ENCODE results near the gene RBL2.
"Not testable (repeated sequence)": the region's sequence is repeated elsewhere in the genome, so short reads cannot be mapped to it uniquely, and the experiment has no call there.

The RBL2 gene

DNA sequence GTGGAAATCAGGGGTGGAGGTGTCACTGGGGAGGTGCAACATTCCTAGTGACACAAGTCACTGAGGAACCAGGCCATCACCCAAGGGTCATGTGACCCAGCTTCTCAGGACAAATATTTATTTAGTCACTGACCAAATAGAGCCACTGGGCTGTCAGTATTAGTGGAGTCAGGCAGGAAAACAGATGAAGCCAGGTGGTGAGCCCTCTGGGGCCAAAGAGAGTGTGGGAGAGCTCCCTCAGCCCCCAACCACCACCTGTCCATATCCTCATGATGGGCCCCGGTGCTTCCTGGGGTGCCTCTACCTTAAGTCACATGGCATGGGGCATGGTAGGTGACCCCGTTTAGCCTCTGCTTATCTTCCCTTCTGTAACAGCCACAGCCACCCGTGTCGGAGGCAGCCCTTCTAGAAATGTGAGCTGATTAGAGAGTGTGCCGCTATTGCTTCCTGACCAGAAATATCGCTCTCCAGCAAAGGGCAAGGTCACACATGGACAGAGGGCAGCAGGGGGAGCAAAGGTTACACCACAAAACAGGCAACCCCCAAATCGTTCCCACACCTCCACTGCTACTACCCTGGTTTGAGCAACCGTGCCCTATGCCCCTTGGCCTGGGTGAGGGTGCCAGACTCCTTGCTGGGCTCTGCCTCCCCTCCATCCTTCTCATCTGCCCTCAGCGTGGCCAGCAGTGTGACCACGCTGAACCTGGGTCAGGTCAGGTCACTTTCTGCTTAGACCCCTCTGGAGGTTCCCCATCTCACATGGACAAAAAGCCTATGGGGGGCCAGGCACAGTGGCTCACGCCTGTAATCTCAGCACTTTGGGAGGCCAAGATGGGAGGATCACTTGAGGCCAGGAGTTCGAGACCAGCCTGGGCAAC is 77.4 kb downstream of the RBL2 start:
- Histone ChIP-seq H3F3A (ENCODE audit: low read depth) (no peaks in the 10 kb centered on the region), H3K9me3 (ENCODE audit: insufficient read depth, low read depth, low read length) (no peaks in the 10 kb centered on the region; the same call in 1 of the 2 replicates), H3K27me3 (ENCODE audit: insufficient read depth, low read length, poor library complexity, severe bottlenecking) (peaks cover 18% of the 10 kb centered on the region), H2AFZ (ENCODE audit: low read length) (no peak overlapping the region), H3K9ac (ENCODE audit: low read depth, low read length, poor library complexity, severe bottlenecking) (no peak overlapping the region), H3K4me2 (ENCODE audit: low read depth, low read length, poor library complexity, severe bottlenecking) (no peak overlapping the region), H3K4me3 (ENCODE audit: low read length, poor library complexity, severe bottlenecking) (no peak overlapping the region), H3K36me3 (ENCODE audit: insufficient read depth, low read length) (no peaks in the 10 kb centered on the region), H4K20me1 (ENCODE audit: insufficient read depth, low read length, poor library complexity, severe bottlenecking) (no peaks in the 10 kb centered on the region), H3K9me2 (replicated peaks; ENCODE audit: low read depth, low read length) (no peaks in the 10 kb centered on the region), H3K79me2 (ENCODE audit: insufficient read depth, low read length) (no peaks in the 10 kb centered on the region), H3K4me1 (ENCODE audit: insufficient read depth, low read length, poor library complexity, severe bottlenecking) (no peaks in the 10 kb centered on the region)
- TF ChIP-seq, protein P1, sequence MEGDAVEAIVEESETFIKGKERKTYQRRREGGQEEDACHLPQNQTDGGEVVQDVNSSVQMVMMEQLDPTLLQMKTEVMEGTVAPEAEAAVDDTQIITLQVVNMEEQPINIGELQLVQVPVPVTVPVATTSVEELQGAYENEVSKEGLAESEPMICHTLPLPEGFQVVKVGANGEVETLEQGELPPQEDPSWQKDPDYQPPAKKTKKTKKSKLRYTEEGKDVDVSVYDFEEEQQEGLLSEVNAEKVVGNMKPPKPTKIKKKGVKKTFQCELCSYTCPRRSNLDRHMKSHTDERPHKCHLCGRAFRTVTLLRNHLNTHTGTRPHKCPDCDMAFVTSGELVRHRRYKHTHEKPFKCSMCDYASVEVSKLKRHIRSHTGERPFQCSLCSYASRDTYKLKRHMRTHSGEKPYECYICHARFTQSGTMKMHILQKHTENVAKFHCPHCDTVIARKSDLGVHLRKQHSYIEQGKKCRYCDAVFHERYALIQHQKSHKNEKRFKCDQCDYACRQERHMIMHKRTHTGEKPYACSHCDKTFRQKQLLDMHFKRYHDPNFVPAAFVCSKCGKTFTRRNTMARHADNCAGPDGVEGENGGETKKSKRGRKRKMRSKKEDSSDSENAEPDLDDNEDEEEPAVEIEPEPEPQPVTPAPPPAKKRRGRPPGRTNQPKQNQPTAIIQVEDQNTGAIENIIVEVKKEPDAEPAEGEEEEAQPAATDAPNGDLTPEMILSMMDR (conservative IDR thresholded peaks at IDR 0.05; ENCODE audit: low read length) = no peak
- TF ChIP-seq EZH2phosphoT487 (IDR thresholded peaks at IDR 0.05; ENCODE audit: borderline replicate concordance) = no peak

DNA sequence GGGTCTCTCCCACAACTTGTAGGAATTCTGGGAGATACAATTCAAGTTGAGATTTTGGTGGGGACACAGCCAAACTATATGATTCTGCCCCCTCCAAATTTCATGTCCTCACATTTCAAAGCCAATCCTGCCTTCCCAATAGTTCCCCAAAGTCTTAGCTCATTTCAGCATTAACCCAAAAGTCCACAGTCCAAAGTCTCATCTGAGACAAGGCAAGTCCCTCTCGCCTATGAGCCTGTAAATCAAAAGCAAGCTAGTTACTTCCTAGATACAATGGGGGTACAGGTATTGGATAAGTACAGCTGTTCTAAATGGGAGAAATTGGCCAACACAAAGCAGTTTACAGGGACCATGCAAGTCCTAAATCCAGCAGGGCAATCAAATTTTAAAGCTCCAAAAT is 78.5 kb downstream of the RBL2 start:
- H3K9me3 ChIP-seq (ENCODE audit: insufficient read depth, low read depth, low read length); H3F3A ChIP-seq (ENCODE audit: low read depth); H3K9ac ChIP-seq (ENCODE audit: low read depth, low read length, poor library complexity, severe bottlenecking); H2AFZ ChIP-seq (ENCODE audit: low read length); H3K4me3 ChIP-seq (ENCODE audit: low read length, poor library complexity, severe bottlenecking); H4K20me1 ChIP-seq (ENCODE audit: insufficient read depth, low read length, poor library complexity, severe bottlenecking); H3K36me3 ChIP-seq (ENCODE audit: insufficient read depth, low read length); H3K4me1 ChIP-seq (ENCODE audit: insufficient read depth, low read length, poor library complexity, severe bottlenecking); H3K79me2 ChIP-seq (ENCODE audit: insufficient read depth, low read length); H3K9me2 ChIP-seq (replicated peaks; ENCODE audit: low read depth, low read length); H3K4me2 ChIP-seq (ENCODE audit: low read depth, low read length, poor library complexity, severe bottlenecking): not testable (repeated sequence)
- peaks cover 30% of the 10 kb centered on the region for H3K27me3 ChIP-seq (ENCODE audit: insufficient read depth, low read length, poor library complexity, severe bottlenecking)

DNA sequence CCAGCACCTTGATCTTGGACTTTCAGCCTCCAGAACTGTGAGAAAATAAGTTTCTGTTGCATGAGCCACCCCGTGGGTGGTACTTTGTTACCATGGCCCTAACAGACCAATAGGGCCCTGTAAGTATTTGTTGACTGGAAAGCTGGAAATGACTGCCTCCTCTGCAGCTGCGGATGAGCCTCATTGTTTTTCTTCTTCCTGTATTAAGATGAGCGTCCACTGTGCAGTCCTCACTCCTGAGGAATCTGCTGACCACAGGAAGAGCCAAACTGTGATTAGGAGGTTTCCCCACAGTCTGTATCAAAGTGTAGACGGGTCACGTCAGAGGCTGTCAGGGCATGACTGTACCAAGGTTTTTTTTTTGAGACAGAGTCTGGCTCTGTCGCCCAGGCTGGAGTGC is 81.0 kb downstream of the RBL2 start:
- no peaks in the 10 kb centered on the region for H3K9me2 ChIP-seq (replicated peaks; ENCODE audit: low read depth, low read length)
- H3K36me3 ChIP-seq (ENCODE audit: insufficient read depth, low read length) = no peaks in the 10 kb centered on the region
- no peak overlapping the region for H3K9ac ChIP-seq (ENCODE audit: low read depth, low read length, poor library complexity, severe bottlenecking)
- no peaks in the 10 kb centered on the region for H3K79me2 ChIP-seq (ENCODE audit: insufficient read depth, low read length)
- no peaks in the 10 kb centered on the region for H4K20me1 ChIP-seq (ENCODE audit: insufficient read depth, low read length, poor library complexity, severe bottlenecking)
- no peaks in the 10 kb centered on the region; the same call in 1 of the 2 replicates for H3K9me3 ChIP-seq (ENCODE audit: insufficient read depth, low read depth, low read length)
- H3F3A ChIP-seq (ENCODE audit: low read depth) = no peaks in the 10 kb centered on the region; the same call in 1 of the 2 replicates
- TF ChIP-seq EZH2phosphoT487 (IDR thresholded peaks at IDR 0.05; ENCODE audit: borderline replicate concordance) = no peak
- TF ChIP-seq, protein P1 (conservative IDR thresholded peaks at IDR 0.05; ENCODE audit: low read length) = no peak
- no peak overlapping the region for H3K4me3 ChIP-seq (ENCODE audit: low read length, poor library complexity, severe bottlenecking)
- peaks cover 18% of the 10 kb centered on the region for H3K4me1 ChIP-seq (ENCODE audit: insufficient read depth, low read length, poor library complexity, severe bottlenecking)
- H3K4me2 ChIP-seq (ENCODE audit: low read depth, low read length, poor library complexity, severe bottlenecking) = no peak overlapping the region
- no peak overlapping the region for H2AFZ ChIP-seq (ENCODE audit: low read length)
- H3K27me3 ChIP-seq (ENCODE audit: insufficient read depth, low read length, poor library complexity, severe bottlenecking) = peaks cover 36% of the 10 kb centered on the region

All from Loucy (cell line).